ENCODE measurements around the gene ZNF438. TPM values are rescaled to one million over a fixed set of nuclear protein-coding genes. Genes with fewer than 3 reads are reported as not detected.
A peak's percentile ranks its signal among the peaks of the same experiment; 100 is the strongest.

Gene ZNF438
- total RNA-seq, 1 experiment from 2014 or later: 3.7 TPM

DNA sequence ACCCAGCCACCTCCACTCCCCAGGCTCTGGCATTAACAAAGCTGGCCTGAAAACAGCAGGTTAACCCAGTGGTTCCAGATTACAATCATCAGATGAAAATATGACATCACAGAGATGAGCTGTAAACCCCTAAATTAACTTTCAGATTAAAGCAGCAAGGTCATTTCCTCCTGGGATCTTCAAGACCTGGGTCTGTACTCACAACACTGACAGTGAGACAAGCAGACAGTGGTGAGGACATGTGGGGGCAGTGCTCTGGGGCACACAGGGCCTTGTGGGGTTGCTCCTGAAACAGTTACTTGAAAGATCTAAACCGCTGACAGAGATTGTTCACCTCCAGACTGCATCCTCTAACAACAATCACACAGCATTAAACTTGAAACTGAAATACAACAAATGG is 134.1 kb downstream of the ZNF438 start:
- Histone ChIP-seq H3K9me3 (no peaks in the 10 kb centered on the region), H3K36me3 (no peaks in the 10 kb centered on the region), H3K27me3 (no peaks in the 10 kb centered on the region), H3K4me3 (no peak overlapping the region)
- no peak for DNase-seq

DNA sequence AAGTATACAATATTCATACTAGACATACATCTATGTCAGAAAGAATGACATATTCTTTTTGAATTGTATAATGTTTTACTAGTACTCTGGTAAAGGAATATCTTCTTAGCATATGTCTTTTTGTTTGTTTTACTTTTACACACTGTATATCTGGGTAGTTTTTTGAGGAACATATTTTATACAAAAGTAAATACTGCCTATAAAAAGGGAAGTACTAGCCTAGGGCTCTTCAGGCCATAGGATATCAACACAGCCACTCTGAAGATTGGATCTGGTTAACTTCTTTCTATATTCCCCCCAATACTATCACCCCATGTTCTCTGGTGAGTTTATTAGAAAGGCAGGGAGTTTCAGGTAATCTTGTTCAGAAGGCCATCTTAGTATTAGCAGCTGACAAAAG is 134.6 kb downstream of the ZNF438 start:
- no peak for DNase-seq

DNA sequence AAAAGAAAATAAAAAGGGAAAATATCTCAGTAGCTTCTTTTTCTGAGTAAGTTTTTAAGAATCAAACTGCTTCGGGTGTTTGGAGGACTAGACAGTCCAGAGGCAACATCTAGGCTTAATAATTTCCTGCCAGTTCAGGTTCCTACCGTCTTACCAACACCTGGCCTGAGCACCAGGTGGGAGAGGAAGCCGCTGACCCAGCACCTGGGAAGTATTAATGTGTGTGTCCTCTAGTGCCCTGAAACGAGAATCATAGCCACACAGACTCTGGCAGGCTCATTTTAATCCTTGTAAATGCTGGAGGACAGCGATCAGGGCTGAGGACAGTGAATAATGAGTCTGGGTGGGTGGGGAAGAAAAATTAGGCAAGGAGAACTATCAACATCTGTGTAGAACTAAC is 137.4 kb downstream of the ZNF438 start:
- no peaks in the 10 kb centered on the region for H3K36me3 ChIP-seq
- H3K9me3 ChIP-seq: no peaks in the 10 kb centered on the region
- DNase-seq: no peak
- H3K4me3 ChIP-seq: no peak overlapping the region
- no peaks in the 10 kb centered on the region for H3K27me3 ChIP-seq

More for the DNA sequence above, 134.6 kb downstream of the ZNF438 start:
- no peaks in the 10 kb centered on the region for H3K36me3 ChIP-seq
- no peak overlapping the region for H3K4me3 ChIP-seq
- no peaks in the 10 kb centered on the region for H3K27me3 ChIP-seq
- H3K9me3 ChIP-seq: no peaks in the 10 kb centered on the region

DNA sequence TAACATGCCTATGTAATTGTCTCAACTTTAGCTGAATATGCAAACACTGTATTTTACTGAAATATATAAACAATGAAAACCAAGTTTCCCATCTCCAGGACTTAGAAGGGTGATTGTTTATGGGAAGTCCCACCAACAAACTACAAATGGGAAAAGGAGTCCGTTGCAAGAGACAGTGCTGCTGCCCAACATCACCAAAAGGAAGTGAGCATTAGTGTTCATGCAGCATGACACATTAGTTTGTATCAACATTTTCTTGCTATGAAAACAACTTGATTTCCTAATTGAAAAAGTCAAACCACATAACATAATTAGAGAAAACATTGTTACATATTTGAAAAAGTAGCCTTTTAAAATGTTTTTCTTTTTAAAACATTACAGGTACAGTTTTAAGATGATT is 138.5 kb downstream of the ZNF438 start:
- no peaks in the 10 kb centered on the region for H3K9me3 ChIP-seq
- DNase-seq: peak; percentile 1
- no peaks in the 10 kb centered on the region for H3K36me3 ChIP-seq
- H3K4me3 ChIP-seq: no peak overlapping the region
- no peaks in the 10 kb centered on the region for H3K27me3 ChIP-seq

DNA sequence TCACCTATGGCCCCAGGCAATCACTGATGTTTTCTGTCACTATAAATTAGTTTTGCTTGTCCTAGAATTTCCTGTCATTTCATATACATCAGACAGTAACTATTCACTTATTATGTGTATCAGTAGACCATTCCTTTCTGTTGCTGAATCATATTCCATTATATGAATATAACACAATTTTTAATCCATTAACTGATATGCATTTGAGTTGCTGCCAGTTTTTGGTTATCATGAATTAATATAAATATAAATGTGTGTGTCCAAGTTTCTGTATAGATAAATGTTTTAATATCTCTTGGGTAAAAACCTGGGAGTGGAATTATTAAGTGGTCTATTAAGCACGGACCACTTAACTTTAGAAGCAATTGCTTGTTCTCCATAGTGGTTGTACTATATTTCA is 143.8 kb downstream of the ZNF438 start:
- H3K36me3 ChIP-seq: no peaks in the 10 kb centered on the region
- DNase-seq: no peak
- H3K27me3 ChIP-seq: no peaks in the 10 kb centered on the region
- no peaks in the 10 kb centered on the region for H3K9me3 ChIP-seq
- H3K4me3 ChIP-seq: no peak overlapping the region

DNA sequence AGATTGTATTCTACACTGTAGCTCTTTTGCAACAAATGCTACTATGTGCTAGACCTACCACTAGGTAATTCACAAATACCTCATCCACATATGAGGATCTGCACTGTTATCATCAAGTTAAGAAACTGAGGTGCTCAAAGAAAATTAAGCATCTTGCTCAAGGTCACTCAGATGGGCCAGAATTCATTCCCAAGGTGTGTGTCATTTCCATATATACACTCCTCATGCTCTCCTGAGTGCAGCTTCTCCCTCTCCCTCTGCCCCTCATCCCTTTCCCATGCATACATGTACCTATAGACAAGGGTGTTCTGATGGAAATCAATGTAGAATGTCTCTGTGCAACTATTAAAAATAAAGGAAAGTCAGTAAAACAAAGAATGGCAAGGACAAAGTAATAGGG is 146.2 kb downstream of the ZNF438 start:
- no peak for DNase-seq
- Histone ChIP-seq H3K36me3 (no peaks in the 10 kb centered on the region), H3K4me3 (no peak overlapping the region), H3K9me3 (peaks cover 2% of the 10 kb centered on the region; the same call in 1 of the 2 replicates), H3K27me3 (no peaks in the 10 kb centered on the region)

DNA sequence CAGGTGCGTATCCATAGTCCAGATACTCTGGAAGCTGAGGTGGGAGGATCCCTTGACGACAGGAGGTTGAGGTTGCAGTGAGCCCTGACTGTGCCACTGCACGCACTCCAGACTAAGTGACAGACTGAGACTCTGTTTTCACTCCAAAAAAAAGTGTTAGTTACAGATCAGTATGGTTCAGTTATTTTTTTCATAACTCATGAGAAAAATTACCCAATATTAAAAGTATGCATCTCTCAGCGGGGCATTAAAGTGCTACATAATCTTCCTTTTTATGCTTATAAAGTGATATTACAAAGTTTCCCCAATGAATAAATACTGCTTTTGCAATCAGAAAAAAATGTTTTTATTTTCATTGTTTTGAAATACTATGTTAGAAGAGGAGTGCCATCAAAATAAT is 147.9 kb downstream of the ZNF438 start:
- Histone ChIP-seq H3K9me3 (peaks cover 2% of the 10 kb centered on the region; the same call in 1 of the 2 replicates), H3K27me3 (no peaks in the 10 kb centered on the region), H3K36me3 (no peaks in the 10 kb centered on the region), H3K4me3 (no peak overlapping the region)
- DNase-seq: no peak

DNA sequence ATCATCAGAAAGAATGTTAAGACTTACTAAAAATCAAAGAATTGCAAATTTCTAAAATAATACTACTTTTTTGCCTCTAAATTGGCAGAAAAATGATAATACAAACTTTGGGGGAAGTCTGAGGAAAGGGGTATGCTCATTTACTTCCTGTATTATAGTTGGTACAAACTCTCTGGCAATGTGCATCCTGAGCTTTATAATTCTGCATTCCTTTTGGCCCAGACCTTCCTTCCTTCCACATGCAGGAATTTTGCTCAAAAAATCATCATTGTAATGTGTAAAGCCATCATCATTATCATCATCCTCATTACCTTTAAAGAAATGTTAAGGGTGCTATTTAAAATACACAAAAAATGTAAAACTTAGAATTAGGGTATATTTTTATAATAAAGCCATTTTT is 148.5 kb downstream of the ZNF438 start:
- Histone ChIP-seq H3K27me3 (no peaks in the 10 kb centered on the region), H3K9me3 (peaks cover 2% of the 10 kb centered on the region; the same call in 1 of the 2 replicates), H3K36me3 (no peaks in the 10 kb centered on the region), H3K4me3 (no peak overlapping the region)
- DNase-seq: no peak

DNA sequence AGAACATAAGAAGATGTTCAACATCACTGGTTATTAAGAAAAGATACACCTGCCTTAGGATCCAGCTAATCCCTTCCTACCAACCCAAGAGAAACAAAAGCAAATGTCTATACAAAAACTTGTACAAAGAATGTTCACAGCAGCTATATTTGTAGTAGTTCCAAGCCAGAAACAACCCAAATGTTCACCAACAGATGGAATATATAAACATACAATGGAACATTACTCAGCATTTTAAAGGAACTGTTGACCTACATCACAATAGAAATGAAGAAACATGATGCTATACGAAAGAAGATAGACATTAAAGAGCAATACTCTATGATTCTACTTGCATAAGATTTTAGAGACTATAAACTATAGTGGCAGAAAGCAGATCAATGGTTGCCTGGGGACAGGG is 149.4 kb downstream of the ZNF438 start:
- no peak for DNase-seq

DNA sequence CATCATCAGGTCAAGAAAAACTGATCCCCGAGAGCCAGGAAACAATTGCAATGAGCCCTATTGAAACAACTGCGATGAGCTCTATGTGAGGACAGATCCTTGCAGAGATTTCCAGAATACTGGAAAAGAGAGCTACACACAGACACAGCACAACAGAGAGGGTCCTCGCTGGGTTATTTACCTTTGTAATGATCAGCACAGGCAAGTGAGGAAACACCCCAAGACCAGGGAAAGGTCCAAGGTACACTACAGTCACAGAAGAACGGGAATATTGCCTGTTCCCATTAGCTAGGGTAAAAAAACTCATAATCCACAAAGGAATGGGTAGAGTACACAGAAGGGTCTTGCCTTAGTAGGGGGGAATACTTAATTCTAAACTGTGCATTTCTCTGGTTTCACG is 152.7 kb downstream of the ZNF438 start:
- Histone ChIP-seq H3K36me3 (no peaks in the 10 kb centered on the region), H3K4me3 (no peak overlapping the region), H3K27me3 (no peaks in the 10 kb centered on the region), H3K9me3 (peaks cover 2% of the 10 kb centered on the region; the same call in 1 of the 2 replicates)
- no peak for DNase-seq

More for the DNA sequence above, 149.4 kb downstream of the ZNF438 start:
- Histone ChIP-seq H3K4me3 (no peak overlapping the region), H3K27me3 (no peaks in the 10 kb centered on the region), H3K36me3 (no peaks in the 10 kb centered on the region), H3K9me3 (peaks cover 2% of the 10 kb centered on the region; the same call in 1 of the 2 replicates)

DNA sequence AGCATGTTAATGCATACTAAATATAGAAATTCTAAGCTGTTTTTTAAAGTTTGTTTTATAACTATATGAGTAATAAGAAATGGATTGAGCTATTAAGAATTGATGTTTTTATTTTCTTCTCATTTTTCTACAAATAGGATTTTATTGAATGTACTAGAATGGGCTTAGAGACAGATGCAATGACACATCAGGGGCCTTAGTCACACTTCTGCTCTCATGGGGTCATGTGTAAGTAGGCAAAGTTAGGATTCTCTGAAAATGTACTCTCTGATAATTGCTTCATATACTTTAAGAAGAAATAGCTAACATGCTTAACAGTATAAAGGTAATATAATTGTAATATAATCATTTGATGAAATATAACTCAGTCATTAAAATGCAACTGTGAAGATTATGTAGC is 154.6 kb downstream of the ZNF438 start:
- no peak for DNase-seq
- no peaks in the 10 kb centered on the region for H3K27me3 ChIP-seq
- H3K4me3 ChIP-seq: no peak overlapping the region
- H3K9me3 ChIP-seq: peaks cover 2% of the 10 kb centered on the region; the same call in 1 of the 2 replicates
- H3K36me3 ChIP-seq: no peaks in the 10 kb centered on the region

DNA sequence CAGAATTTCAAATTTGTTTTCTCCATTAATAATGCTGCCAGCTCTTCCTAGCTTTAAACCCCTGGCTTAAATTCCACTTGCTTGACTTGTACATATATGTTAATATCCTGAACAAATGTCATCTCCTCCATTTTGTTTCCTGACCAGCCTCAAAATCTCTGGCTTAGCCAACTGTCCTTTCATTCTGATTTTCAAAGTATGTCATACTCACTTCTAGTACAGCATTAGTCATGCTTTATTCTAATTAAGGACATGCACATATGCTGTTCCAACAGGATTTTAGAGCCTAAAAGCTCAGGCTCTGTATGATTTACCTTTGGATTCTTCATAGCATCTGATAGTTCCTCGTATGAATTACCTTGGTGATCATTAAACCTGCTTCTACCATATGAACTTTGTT is 158.3 kb downstream of the ZNF438 start:
- no peak for DNase-seq

DNA sequence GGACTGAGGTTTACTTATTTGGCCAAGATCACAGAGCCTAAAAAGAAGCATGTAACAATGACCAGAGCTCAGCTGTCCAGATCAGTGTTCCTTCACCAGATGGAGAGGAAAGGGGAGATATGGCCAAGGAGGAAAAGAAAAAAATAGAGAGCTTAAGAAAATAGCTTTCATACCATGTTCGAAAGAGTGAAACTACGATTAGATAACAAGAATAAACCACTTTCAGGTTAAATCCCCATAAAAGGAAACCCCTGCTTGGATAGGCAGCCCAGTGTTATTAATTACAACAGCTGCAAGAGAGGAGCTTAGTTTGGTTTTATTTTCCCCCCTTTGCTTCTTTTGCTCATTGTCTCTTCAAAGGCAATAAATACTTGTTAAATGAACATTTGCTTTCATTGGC is 160.8 kb downstream of the ZNF438 start:
- no peaks in the 10 kb centered on the region for H3K36me3 ChIP-seq
- no peak for DNase-seq
- no peak overlapping the region for H3K4me3 ChIP-seq
- no peaks in the 10 kb centered on the region for H3K9me3 ChIP-seq
- no peaks in the 10 kb centered on the region for H3K27me3 ChIP-seq

More for the DNA sequence above, 158.3 kb downstream of the ZNF438 start:
- H3K9me3 ChIP-seq: no peaks in the 10 kb centered on the region
- H3K4me3 ChIP-seq: no peak overlapping the region
- H3K36me3 ChIP-seq: no peaks in the 10 kb centered on the region
- H3K27me3 ChIP-seq: no peaks in the 10 kb centered on the region

DNA sequence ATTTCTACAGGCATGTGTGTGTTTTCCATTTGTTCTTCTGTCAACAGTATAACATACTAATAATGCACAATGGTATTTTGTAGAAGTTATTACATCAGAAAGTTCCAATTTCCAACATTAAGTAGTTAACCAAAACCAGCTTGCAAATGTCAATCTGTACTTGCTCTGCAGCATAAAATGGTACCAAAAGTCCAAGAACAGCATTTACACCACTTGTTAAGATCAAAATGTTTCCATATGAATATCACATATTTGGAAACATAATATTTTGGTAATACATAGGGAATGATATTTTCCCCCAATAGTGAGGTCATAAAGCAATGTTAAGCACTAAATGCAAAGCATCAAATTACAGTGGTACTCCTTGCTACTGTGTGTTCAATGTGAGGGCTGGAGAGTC is 162.1 kb downstream of the ZNF438 start:
- DNase-seq: no peak
- Histone ChIP-seq H3K4me3 (no peak overlapping the region), H3K36me3 (no peaks in the 10 kb centered on the region), H3K9me3 (no peaks in the 10 kb centered on the region), H3K27me3 (no peaks in the 10 kb centered on the region)

DNA sequence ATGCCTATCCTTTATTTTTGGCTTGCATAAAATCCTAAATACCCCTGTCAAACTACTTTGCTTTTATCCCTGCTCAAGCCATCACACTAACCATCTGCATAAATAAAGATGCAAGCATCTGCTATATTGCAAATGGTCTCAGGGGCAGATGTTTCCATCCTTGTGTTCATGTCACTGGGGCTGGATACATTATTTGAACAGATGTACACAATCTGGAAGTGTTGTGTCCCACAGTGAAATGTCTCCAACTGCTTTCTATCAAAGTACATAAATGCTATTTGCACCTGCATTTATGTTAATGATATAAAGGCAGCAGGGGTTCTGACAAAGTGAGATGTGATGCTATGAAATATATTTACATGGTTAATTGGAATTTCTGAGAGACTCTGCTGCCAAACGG is 163.1 kb downstream of the ZNF438 start:
- H3K27me3 ChIP-seq: no peaks in the 10 kb centered on the region
- no peaks in the 10 kb centered on the region for H3K36me3 ChIP-seq
- no peaks in the 10 kb centered on the region for H3K9me3 ChIP-seq
- H3K4me3 ChIP-seq: no peak overlapping the region
- no peak for DNase-seq

DNA sequence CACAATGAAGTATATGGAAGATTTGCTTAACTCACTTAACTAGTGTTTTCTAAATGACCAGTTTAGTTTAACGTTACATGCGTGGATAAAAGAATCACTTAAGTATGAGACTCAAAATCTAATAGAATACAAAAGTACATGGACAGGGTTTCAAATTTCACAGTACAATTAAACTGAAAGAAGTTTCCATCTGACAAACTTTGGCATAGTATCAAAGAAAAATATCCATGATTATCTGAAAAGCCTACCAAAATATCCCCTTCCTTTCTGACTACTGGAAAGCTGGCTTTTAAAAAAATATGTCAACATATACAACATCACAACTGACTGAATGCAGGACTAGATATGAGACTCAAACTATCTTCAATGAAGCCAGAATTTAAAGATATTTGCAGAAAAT is 164.8 kb downstream of the ZNF438 start:
- Histone ChIP-seq H3K36me3 (no peaks in the 10 kb centered on the region), H3K27me3 (no peaks in the 10 kb centered on the region), H3K9me3 (no peaks in the 10 kb centered on the region), H3K4me3 (no peak overlapping the region)
- DNase-seq: no peak

DNA sequence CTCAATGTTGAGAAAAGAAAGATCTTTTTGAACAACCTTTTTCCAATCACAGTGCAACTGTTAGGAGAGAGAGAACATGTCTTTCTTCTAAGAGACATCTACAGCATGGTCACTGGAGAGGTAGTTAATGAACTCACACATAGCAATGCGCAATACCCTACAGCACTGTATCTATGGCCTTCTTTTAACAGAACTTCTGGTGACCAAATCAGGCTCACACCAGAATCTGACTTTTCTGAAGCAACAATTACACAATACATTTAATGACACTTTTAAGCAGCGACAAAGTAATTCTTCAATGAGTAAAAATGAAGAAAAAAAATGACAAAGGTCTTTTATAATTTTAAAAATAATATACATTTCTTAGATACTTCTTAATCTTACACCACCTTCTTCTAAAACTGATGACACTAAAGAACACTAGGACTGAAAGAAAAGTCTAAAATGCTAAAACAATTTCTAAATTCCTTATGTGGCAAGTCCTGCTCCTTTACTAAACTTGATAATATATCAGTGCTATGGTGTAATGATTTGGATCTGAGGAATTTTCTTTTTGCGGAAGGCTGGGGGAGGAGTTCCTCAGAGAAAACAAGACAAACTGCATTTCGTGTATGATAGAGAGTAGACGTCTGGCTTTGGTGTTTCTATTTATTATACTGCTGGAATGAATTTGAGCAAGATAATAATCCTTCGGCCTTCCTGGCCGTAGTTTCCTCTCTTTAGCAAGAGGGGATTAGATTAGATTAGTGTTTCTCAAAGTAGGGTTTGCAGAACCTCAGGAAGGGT is 166.3 kb downstream of the ZNF438 start:
- Histone ChIP-seq H3K9me3 (no peaks in the 10 kb centered on the region), H3K36me3 (no peaks in the 10 kb centered on the region), H3K27me3 (no peaks in the 10 kb centered on the region), H3K4me3 (no peak overlapping the region)
- DNase-seq: no peak

DNA sequence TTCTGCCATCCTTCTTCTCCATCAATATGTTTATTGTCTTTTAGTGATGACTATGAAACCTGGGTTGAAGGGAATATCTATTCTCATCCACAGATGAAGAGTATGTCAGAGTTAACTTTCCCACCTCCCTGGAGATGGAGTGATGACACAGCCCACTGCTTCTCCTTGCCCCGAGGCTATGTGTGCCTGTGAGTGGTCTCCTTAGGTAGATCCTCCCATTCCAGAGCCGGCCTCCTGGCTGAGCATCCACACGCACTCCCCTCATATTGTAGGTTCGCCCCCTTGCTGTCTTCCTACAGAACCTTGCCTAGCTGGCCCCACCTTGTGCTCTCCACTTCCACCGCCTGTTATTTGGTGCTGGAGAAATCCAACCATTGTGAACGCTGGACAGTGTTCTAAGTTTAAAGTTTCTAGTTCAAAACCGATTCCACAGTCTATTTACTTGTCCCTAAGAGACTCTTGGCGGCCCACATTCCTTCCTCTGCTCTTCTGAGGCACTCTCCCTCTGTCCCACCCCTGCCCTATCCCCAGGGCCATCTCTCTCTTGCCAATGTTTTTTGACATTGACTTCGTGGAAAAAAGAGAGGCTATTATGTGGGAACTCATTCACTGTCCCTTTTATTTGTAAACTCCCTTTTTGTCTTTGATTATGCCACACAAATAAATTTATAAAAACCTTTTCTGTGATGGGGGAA is 168.0 kb downstream of the ZNF438 start:
- Histone ChIP-seq H3K36me3 (no peaks in the 10 kb centered on the region), H3K9me3 (no peaks in the 10 kb centered on the region), H3K27me3 (no peaks in the 10 kb centered on the region), H3K4me3 (no peak overlapping the region)
- DNase-seq: no peak
